Measurements from ENCODE around the gene GSK3A. TPM values are rescaled to one million over a fixed set of nuclear protein-coding genes. Genes with fewer than 3 reads are reported as not detected.

GSK3A gene
- 29.5 TPM for total RNA-seq

GRCh38 chr19:42242512-42243409, at the start of gene GSK3A:
Gene GSK3A (minus strand): TSS chr19:42242602. CDS start chr19:42242465, 137 bp downstream.

GRCh38 chr19:42268704-42269477, 26.5 kb upstream of the GSK3A start, which contains the start of gene CIC:
Gene CIC (plus strand): TSS chr19:42269252. CDS start chr19:42271784, 2,532 bp downstream.

GRCh38 chr19:42254850-42255765, 12.7 kb upstream of the GSK3A start, which contains the start of gene ERF:
Gene ERF (minus strand): TSS chr19:42255128. CDS start chr19:42254999, 129 bp downstream.

GRCh38 chr19:42219812-42220750, 22.3 kb downstream of the GSK3A start, which contains the start of gene ZNF526:
Gene ZNF526 (plus strand): TSS chr19:42220312. CDS start chr19:42224404, 4,092 bp downstream.

GRCh38 chr19:42217520-42218437, 24.6 kb downstream of the GSK3A start, which contains the start of gene DEDD2:
Gene DEDD2 (minus strand): TSS chr19:42217677. CDS start chr19:42217007, 670 bp downstream.

Other genes with a start within 250 kb of the GSK3A start
- 0.53 TPM for gene ATP1A3, start 248.4 kb downstream of the GSK3A start, total RNA-seq
- gene GRIK5, start 172.4 kb downstream of the GSK3A start, total RNA-seq = 20.8 TPM
- gene ZNF574, start 166.4 kb downstream of the GSK3A start, total RNA-seq = 21.1 TPM
- gene POU2F2, start 110.2 kb downstream of the GSK3A start, total RNA-seq = 0.70 TPM
- gene DEDD2, start 24.9 kb downstream of the GSK3A start, total RNA-seq = 36.3 TPM
- gene ZNF526, start 22.3 kb downstream of the GSK3A start, total RNA-seq = 10.2 TPM
- 43.8 TPM for gene ERF, start 12.5 kb upstream of the GSK3A start, total RNA-seq
- gene CIC, start 26.6 kb upstream of the GSK3A start, total RNA-seq = 40.2 TPM
- gene PRR19, start 59.5 kb upstream of the GSK3A start, total RNA-seq = 0.70 TPM
- 57.8 TPM for gene PAFAH1B3, start 60.0 kb upstream of the GSK3A start, total RNA-seq
- gene TMEM145, start 70.7 kb upstream of the GSK3A start, total RNA-seq = 0.99 TPM
- 50.2 TPM for gene MEGF8, start 83.0 kb upstream of the GSK3A start, total RNA-seq
- 0.76 TPM for gene CNFN, start 147.7 kb upstream of the GSK3A start, total RNA-seq
- 16.4 TPM for gene LIPE, start 184.8 kb upstream of the GSK3A start, total RNA-seq
- 0.23 TPM for gene CXCL17, start 200.3 kb upstream of the GSK3A start, total RNA-seq